Measurements from ENCODE around the gene FRMD8.
A peak's percentile ranks its signal among the peaks of the same experiment; 100 is the strongest.

- TF ChIP-seq CTCF (IDR thresholded peaks at IDR 0.05) = no peak
- peak in 2 of 3 donors; percentile 14 to 28 for TF ChIP-seq POLR2AphosphoS5 (IDR thresholded peaks at IDR 0.05)
Observed at GRCh38 chr11:65442842-65443331, 56.5 kb downstream of the FRMD8 start.
